ENCODE measurements around the gene DIAPH3.

Gene DIAPH3

GRCh38 chr13:59690857-59691500 lies 472.7 kb downstream of the DIAPH3 start:
- H3K4me3 Mint-ChIP-seq: no peak overlapping the region
- no peaks in the 10 kb centered on the region for H3K4me1 Mint-ChIP-seq (ENCODE audit: low read depth)
- no peaks in the 10 kb centered on the region for H3K9me3 Mint-ChIP-seq (ENCODE audit: low read depth)
- no peak overlapping the region for H3K27ac Mint-ChIP-seq
- no peaks in the 10 kb centered on the region for H3K27me3 Mint-ChIP-seq
- H3K36me3 Mint-ChIP-seq: no peaks in the 10 kb centered on the region

DNA sequence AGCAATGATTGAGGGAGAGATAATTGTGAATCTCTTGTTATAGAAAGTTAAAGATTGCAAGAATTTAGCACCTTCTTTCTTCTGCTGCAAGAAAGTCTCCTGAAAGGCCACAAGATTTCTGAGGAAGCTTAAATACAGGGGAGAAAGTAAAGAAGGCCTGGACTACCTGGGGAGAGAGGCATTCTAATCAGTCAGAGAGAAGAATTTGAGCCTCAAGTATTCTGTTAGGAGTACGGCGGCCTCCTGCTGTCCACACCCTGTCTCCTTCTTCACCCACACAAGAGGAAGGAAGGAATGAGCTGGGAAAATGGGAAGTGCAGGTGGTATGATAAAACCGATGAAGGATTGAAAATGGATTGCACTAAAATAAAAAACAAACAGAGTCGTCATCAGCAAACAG lies 474.7 kb downstream of the DIAPH3 start:
- no peaks in the 10 kb centered on the region for H3K36me3 Mint-ChIP-seq
- H3K4me3 Mint-ChIP-seq: no peak overlapping the region
- H3K27ac Mint-ChIP-seq: no peak overlapping the region
- H3K4me1 Mint-ChIP-seq (ENCODE audit: low read depth): no peaks in the 10 kb centered on the region
- no peaks in the 10 kb centered on the region for H3K27me3 Mint-ChIP-seq
- no peaks in the 10 kb centered on the region for H3K9me3 Mint-ChIP-seq (ENCODE audit: low read depth)

DNA sequence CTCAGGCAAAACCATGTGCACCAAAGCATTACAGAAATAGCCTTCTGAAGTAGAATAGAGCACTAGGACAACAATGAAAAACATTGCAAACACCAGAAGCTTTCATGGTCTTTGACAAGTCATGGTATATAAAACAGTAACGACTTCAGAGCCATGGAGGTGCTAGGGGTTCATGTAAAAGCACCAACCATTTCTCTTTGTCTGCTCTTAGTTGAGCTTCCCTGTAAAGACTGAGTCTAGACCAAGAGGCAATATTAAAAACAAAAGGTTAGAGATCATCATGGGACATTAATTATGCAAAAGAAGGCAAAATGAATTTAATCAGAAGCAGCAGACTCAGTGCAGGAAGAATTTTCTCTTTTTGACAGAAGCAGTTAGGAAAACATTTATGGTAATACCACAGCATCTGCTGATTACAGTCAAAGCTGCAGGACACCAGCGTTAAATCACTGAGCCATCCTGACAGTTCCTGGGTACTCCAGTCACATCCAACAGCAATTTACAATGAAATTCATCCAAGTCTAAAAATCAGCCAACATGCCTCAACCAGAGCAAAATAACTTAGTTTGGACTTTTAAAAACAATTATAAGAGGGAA lies 476.8 kb downstream of the DIAPH3 start:
- H3K27ac Mint-ChIP-seq: no peak overlapping the region
- no peak overlapping the region for H3K4me3 Mint-ChIP-seq
- no peaks in the 10 kb centered on the region for H3K36me3 Mint-ChIP-seq
- H3K4me1 Mint-ChIP-seq (ENCODE audit: low read depth): no peaks in the 10 kb centered on the region
- no peaks in the 10 kb centered on the region for H3K9me3 Mint-ChIP-seq (ENCODE audit: low read depth)
- no peaks in the 10 kb centered on the region for H3K27me3 Mint-ChIP-seq

GRCh38 chr13:59684105-59684504 lies 479.6 kb downstream of the DIAPH3 start:
- Mint-ChIP-seq H3K4me3 (no peak overlapping the region), H3K4me1 (ENCODE audit: low read depth) (no peaks in the 10 kb centered on the region), H3K9me3 (ENCODE audit: low read depth) (no peaks in the 10 kb centered on the region), H3K27ac (no peak overlapping the region), H3K27me3 (no peaks in the 10 kb centered on the region), H3K36me3 (no peaks in the 10 kb centered on the region)

DNA sequence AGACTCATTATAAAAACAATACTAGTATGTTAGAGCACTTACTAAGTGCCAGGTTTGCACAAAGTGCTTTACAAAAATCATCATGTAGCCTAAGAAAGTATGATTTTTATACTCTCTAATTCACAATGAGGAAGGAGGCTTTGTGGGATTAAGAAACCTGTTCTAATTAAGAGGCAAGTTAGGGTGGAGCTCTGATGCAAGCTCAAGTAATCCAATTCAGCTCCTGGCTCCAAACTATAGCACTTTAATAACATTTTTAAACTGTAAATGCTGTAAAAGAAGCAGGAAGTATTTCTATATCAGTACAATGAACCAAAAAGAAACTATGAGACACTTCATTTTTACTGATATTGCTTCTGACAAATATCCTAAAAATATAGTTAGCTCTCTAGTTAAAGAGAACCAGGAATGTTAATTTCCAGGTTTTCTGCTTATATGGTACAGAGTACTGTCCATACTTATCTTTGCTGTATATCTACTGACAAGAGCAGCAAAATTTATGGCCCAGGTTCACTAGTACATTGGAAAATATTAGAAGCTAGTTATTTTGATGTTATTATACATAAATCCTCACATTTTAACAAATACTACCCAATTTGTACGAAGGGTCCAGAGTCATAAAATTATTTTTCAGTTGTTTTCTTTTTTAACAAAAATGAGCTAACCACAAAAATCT lies 482.0 kb downstream of the DIAPH3 start:
- Mint-ChIP-seq H3K4me1 (ENCODE audit: low read depth) (peaks cover 5% of the 10 kb centered on the region), H3K27ac (no peak overlapping the region), H3K27me3 (no peaks in the 10 kb centered on the region), H3K9me3 (ENCODE audit: low read depth) (no peaks in the 10 kb centered on the region), H3K36me3 (no peaks in the 10 kb centered on the region), H3K4me3 (no peak overlapping the region)

- H3K27me3 Mint-ChIP-seq: no peaks in the 10 kb centered on the region
- H3K4me1 Mint-ChIP-seq (ENCODE audit: low read depth): peaks cover 5% of the 10 kb centered on the region
- H3K36me3 Mint-ChIP-seq: no peaks in the 10 kb centered on the region
- H3K27ac Mint-ChIP-seq: no peak overlapping the region
- no peaks in the 10 kb centered on the region for H3K9me3 Mint-ChIP-seq (ENCODE audit: low read depth)
- H3K4me3 Mint-ChIP-seq: no peak overlapping the region
These were observed 483.2 kb downstream of the DIAPH3 start for GRCh38 chr13:59680429-59681024.

GRCh38 chr13:59679254-59679653 lies 484.5 kb downstream of the DIAPH3 start:
- H3K9me3 Mint-ChIP-seq (ENCODE audit: low read depth): no peaks in the 10 kb centered on the region
- H3K4me3 Mint-ChIP-seq: no peak overlapping the region
- peaks cover 5% of the 10 kb centered on the region for H3K4me1 Mint-ChIP-seq (ENCODE audit: low read depth)
- H3K27ac Mint-ChIP-seq: no peak overlapping the region
- no peaks in the 10 kb centered on the region for H3K27me3 Mint-ChIP-seq
- H3K36me3 Mint-ChIP-seq: no peaks in the 10 kb centered on the region

GRCh38 chr13:59677966-59678814 lies 485.5 kb downstream of the DIAPH3 start:
- Mint-ChIP-seq H3K36me3 (no peaks in the 10 kb centered on the region), H3K9me3 (ENCODE audit: low read depth) (no peaks in the 10 kb centered on the region), H3K27me3 (no peaks in the 10 kb centered on the region), H3K27ac (no peak overlapping the region), H3K4me1 (ENCODE audit: low read depth) (peaks cover 5% of the 10 kb centered on the region), H3K4me3 (no peak overlapping the region)

DNA sequence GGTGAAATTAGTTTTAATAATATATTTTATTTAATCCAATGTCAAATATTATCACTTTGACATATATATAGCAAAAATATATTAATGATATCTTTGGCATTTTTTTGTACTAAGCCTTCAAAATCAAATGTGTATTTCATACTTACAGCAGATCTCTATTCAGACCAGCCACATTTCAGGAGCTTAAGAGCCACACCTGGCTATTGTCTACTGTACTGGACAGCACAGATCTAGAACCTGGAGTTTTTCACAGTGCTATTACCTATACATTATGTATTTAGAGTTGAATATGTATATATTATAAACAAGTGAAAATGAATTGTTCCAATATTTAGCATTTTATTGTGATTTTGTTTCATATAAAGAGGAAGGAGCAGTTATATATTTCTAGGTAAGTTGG lies 486.3 kb downstream of the DIAPH3 start:
- H3K36me3 Mint-ChIP-seq: no peaks in the 10 kb centered on the region
- H3K4me1 Mint-ChIP-seq (ENCODE audit: low read depth): peaks cover 6% of the 10 kb centered on the region
- H3K27me3 Mint-ChIP-seq: no peaks in the 10 kb centered on the region
- H3K4me3 Mint-ChIP-seq: no peak overlapping the region
- H3K9me3 Mint-ChIP-seq (ENCODE audit: low read depth): no peaks in the 10 kb centered on the region
- no peak overlapping the region for H3K27ac Mint-ChIP-seq

- Mint-ChIP-seq H3K36me3 (no peaks in the 10 kb centered on the region), H3K4me1 (ENCODE audit: low read depth) (peaks cover 8% of the 10 kb centered on the region), H3K27me3 (no peaks in the 10 kb centered on the region), H3K27ac (no peak overlapping the region), H3K9me3 (ENCODE audit: low read depth) (no peaks in the 10 kb centered on the region), H3K4me3 (no peak overlapping the region)
These were observed 489.1 kb downstream of the DIAPH3 start for GRCh38 chr13:59674616-59675015.

DNA sequence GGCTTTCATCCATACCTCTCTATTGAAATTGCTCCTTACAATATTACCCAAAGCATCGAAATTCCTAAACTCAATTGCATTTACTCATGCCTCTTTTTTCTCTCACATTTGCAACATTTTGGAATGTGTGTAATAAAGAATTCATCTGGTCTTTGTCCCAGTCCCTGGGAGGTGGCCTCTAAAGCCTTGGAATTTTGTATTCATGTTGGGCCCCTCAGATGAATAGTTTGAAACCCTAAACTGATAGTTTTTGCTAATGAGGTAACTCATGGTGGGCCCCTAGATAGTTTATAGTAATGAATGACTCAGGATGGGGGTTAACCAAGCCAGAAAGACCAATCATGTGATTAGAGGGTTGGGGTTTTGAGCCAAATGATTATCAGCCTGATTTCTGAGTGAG lies 490.4 kb downstream of the DIAPH3 start:
- H3K4me1 Mint-ChIP-seq (ENCODE audit: low read depth): peaks cover 8% of the 10 kb centered on the region
- H3K27ac Mint-ChIP-seq: no peak overlapping the region
- no peaks in the 10 kb centered on the region for H3K9me3 Mint-ChIP-seq (ENCODE audit: low read depth)
- H3K36me3 Mint-ChIP-seq: no peaks in the 10 kb centered on the region
- H3K27me3 Mint-ChIP-seq: no peaks in the 10 kb centered on the region
- no peak overlapping the region for H3K4me3 Mint-ChIP-seq

DNA sequence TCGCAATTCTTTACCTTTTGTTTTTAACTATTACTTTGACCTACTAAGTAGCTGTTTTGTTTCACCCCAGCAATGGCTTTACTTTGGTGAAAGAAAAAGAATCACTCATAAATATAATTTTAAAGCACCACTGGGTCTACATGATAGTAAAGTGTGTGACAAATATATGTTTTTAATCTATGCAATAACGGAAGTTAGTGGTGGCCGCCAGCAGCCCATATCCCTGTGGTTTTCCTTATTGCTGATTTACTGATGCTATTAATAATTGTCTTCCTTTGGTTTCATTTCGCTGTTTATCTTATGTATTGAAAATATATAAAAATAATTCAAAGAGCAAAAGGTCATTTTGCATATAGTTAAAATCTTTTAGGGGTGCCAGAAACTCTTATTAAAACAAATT lies 491.3 kb downstream of the DIAPH3 start:
- Mint-ChIP-seq H3K36me3 (no peaks in the 10 kb centered on the region), H3K27ac (no peak overlapping the region), H3K4me1 (ENCODE audit: low read depth) (peaks cover 3% of the 10 kb centered on the region), H3K27me3 (no peaks in the 10 kb centered on the region), H3K4me3 (no peak overlapping the region), H3K9me3 (ENCODE audit: low read depth) (no peaks in the 10 kb centered on the region)

DNA sequence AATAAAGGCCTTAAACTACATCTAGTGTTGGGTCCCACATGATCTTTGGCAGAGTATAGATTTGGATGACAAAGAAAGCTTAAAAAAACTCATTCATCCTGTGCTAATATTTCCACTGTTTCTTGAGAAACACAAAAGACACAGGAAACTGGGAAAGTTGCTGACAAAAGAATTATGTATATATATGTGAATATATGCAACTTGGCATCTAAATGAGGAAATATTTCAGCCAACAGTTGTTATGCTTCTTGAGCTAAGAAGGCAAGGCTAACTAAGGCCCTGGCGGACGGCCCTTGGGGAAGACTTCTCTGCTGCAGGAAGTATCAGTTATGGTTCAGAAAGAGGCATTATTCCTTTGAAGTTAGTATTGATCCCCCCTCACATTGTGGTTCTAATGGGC lies 491.8 kb downstream of the DIAPH3 start:
- Mint-ChIP-seq H3K27ac (no peak overlapping the region), H3K27me3 (no peaks in the 10 kb centered on the region), H3K4me1 (ENCODE audit: low read depth) (peaks cover 3% of the 10 kb centered on the region), H3K36me3 (no peaks in the 10 kb centered on the region), H3K4me3 (no peak overlapping the region), H3K9me3 (ENCODE audit: low read depth) (no peaks in the 10 kb centered on the region)

DNA sequence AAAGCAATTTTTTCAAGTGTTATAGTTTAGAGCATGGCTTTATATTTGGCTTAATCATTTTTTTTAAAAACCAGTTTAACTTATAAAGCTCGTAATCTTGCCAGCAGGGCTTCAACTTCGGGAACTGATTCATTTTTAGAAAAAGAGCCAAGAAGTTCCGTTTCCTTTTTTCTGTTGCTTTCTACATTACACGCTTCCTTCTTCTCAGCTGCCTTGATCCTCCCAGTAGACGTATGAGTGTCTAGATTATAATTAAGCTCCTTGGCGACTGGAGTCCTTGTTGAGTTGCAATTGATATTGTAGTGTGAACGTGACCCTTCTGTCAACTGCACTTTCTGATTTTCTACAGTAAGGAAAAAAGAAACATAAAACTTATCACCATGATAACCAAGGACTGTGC lies 497.2 kb downstream of the DIAPH3 start:
- H3K36me3 Mint-ChIP-seq: no peaks in the 10 kb centered on the region
- no peaks in the 10 kb centered on the region for H3K4me1 Mint-ChIP-seq (ENCODE audit: low read depth)
- no peak overlapping the region for H3K4me3 Mint-ChIP-seq
- no peaks in the 10 kb centered on the region for H3K9me3 Mint-ChIP-seq (ENCODE audit: low read depth)
- no peak overlapping the region for H3K27ac Mint-ChIP-seq
- no peaks in the 10 kb centered on the region for H3K27me3 Mint-ChIP-seq

GRCh38 chr13:59665732-59666131 lies 498.0 kb downstream of the DIAPH3 start:
- no peak overlapping the region for H3K27ac Mint-ChIP-seq
- no peaks in the 10 kb centered on the region for H3K4me1 Mint-ChIP-seq (ENCODE audit: low read depth)
- H3K27me3 Mint-ChIP-seq: no peaks in the 10 kb centered on the region
- H3K9me3 Mint-ChIP-seq (ENCODE audit: low read depth): no peaks in the 10 kb centered on the region
- H3K4me3 Mint-ChIP-seq: no peak overlapping the region
- no peaks in the 10 kb centered on the region for H3K36me3 Mint-ChIP-seq
